Limb (tissue), 2 donors: ENCODE results near the gene ADCY2.

ENCODE experiments used
- DNase-seq, 2 donors: peaks; one replicate each; pipeline ENCODE4 v3.0.0-alpha.2; 2016; ENCODE audit errors: extremely low spot score in 2 of 2

Gene ADCY2

GRCh38 chr5:7395947-7396712 is at the start of gene ADCY2:
ADCY2 (plus strand) TSS chr5:7396138; CDS start chr5:7396297, 159 bp downstream.
- DNase-seq = peak in 1 of 2 donors; percentile 65

GRCh38 chr5:7347377-7347776 is 48.6 kb upstream of the ADCY2 start:
- DNase-seq = no peak

- DNase-seq = no peak
These were observed 47.6 kb upstream of the ADCY2 start for GRCh38 chr5:7348168-7348854.

- DNase-seq = no peak
These were observed 34.3 kb upstream of the ADCY2 start for GRCh38 chr5:7361593-7361992.

- DNase-seq = no peak
These were observed 32.8 kb upstream of the ADCY2 start for GRCh38 chr5:7363067-7363677.

GRCh38 chr5:7364226-7364875 is 31.6 kb upstream of the ADCY2 start:
- DNase-seq = no peak

- DNase-seq = no peak
These were observed 28.2 kb upstream of the ADCY2 start for GRCh38 chr5:7367780-7368179.

- no peak for DNase-seq
These were observed 23.5 kb upstream of the ADCY2 start for GRCh38 chr5:7372399-7372798.

- DNase-seq = no peak
These were observed 21.8 kb upstream of the ADCY2 start for GRCh38 chr5:7374186-7374585.

GRCh38 chr5:7375457-7375856 is 20.5 kb upstream of the ADCY2 start:
- no peak for DNase-seq

GRCh38 chr5:7376871-7377270 is 19.1 kb upstream of the ADCY2 start:
- DNase-seq = no peak

- no peak for DNase-seq
These were observed 18.2 kb upstream of the ADCY2 start for GRCh38 chr5:7377761-7378160.

GRCh38 chr5:7382588-7382987 is 13.3 kb upstream of the ADCY2 start:
- DNase-seq = no peak

GRCh38 chr5:7385681-7386080 is 10.3 kb upstream of the ADCY2 start:
- no peak for DNase-seq

- no peak for DNase-seq
These were observed 7.4 kb upstream of the ADCY2 start for GRCh38 chr5:7388553-7388952.

- no peak for DNase-seq
These were observed 4.7 kb upstream of the ADCY2 start for GRCh38 chr5:7391215-7391614.

GRCh38 chr5:7391814-7392692 is 3.9 kb upstream of the ADCY2 start:
- DNase-seq = peak; percentile 44 to 59

- no peak for DNase-seq
These were observed 3.3 kb upstream of the ADCY2 start for GRCh38 chr5:7392693-7393024.

GRCh38 chr5:7393921-7394799 is 1.8 kb upstream of the ADCY2 start:
- no peak for DNase-seq

- peak in 1 of 2 donors; percentile 54 for DNase-seq
These were observed 978 bp upstream of the ADCY2 start for GRCh38 chr5:7394889-7395431.
